ENCODE results near the gene ITGB5. TPM values are rescaled to one million over a fixed set of nuclear protein-coding genes. Genes with fewer than 3 reads are reported as not detected.

The ITGB5 gene
- total RNA-seq, 1 donor: 229 TPM

GRCh38 chr3:124781476-124782376, 105.4 kb downstream of the ITGB5 start:
- TF ChIP-seq CTCF (IDR thresholded peaks at IDR 0.05; ENCODE audit: insufficient read depth, low read depth, low read length): no peak
- H3K4me3 ChIP-seq (ENCODE audit: low read depth, low read length): no peak overlapping the region
- DNase-seq (ENCODE audit: low read depth): peak; percentile 53

GRCh38 chr3:124780761-124781475, 106.2 kb downstream of the ITGB5 start:
- H3K4me3 ChIP-seq (ENCODE audit: low read depth, low read length): no peak overlapping the region
- TF ChIP-seq CTCF (IDR thresholded peaks at IDR 0.05; ENCODE audit: insufficient read depth, low read depth, low read length): no peak
- peak; percentile 77 for DNase-seq (ENCODE audit: low read depth)

- no peak for TF ChIP-seq CTCF (IDR thresholded peaks at IDR 0.05; ENCODE audit: insufficient read depth, low read depth, low read length)
- no peak overlapping the region for H3K4me3 ChIP-seq (ENCODE audit: low read depth, low read length)
- DNase-seq (ENCODE audit: low read depth): peak; percentile 76
Measured at GRCh38 chr3:124780356-124780755, 106.8 kb downstream of the ITGB5 start.

- no peak overlapping the region for H3K4me3 ChIP-seq (ENCODE audit: low read depth, low read length)
- no peak for DNase-seq (ENCODE audit: low read depth)
- no peak for TF ChIP-seq CTCF (IDR thresholded peaks at IDR 0.05; ENCODE audit: insufficient read depth, low read depth, low read length)
Measured at GRCh38 chr3:124779751-124780191, 107.4 kb downstream of the ITGB5 start.

GRCh38 chr3:124779116-124779515, 108.0 kb downstream of the ITGB5 start:
- no peak for DNase-seq (ENCODE audit: low read depth)
- H3K4me3 ChIP-seq (ENCODE audit: low read depth, low read length): no peak overlapping the region
- TF ChIP-seq CTCF (IDR thresholded peaks at IDR 0.05; ENCODE audit: insufficient read depth, low read depth, low read length): no peak

GRCh38 chr3:124777762-124778470, 109.2 kb downstream of the ITGB5 start:
- no peak for DNase-seq (ENCODE audit: low read depth)
- TF ChIP-seq CTCF (IDR thresholded peaks at IDR 0.05; ENCODE audit: insufficient read depth, low read depth, low read length): no peak

More at GRCh38 chr3:124777762-124778470, 109.2 kb downstream of the ITGB5 start:
- no peak overlapping the region for H3K4me3 ChIP-seq (ENCODE audit: low read depth, low read length)
